Ishikawa (cell line): ENCODE data around the gene C4orf50.

Experiments used
- CEBPB ChIP-seq: IDR thresholded peaks from 2 replicates; pipeline ENCODE4 v1.6.1; 2012
- CREB1 ChIP-seq: IDR thresholded peaks from 2 replicates; pipeline ENCODE4 v1.6.1; 2012; ENCODE audit warnings: low read depth
- EGR1 ChIP-seq: IDR thresholded peaks from 2 replicates; pipeline ENCODE4 v1.6.1; 2012
- EP300 ChIP-seq: IDR thresholded peaks from 2 replicates; pipeline ENCODE4 v1.6.1; 2012; ENCODE audit warnings: borderline replicate concordance
- FOXM1 ChIP-seq: IDR thresholded peaks from 2 replicates; pipeline ENCODE4 v1.6.1; 2012; ENCODE audit warnings: low read depth, borderline replicate concordance
- MAX ChIP-seq: IDR thresholded peaks from 2 replicates; pipeline ENCODE4 v1.6.1; 2012
- NFIC ChIP-seq: IDR thresholded peaks from 2 replicates; pipeline ENCODE4 v1.6.1; 2012
- RAD21 ChIP-seq: IDR thresholded peaks from 2 replicates; pipeline ENCODE4 v1.6.1; 2012; ENCODE audit warnings: low read depth
- TAF1 ChIP-seq: IDR thresholded peaks from 2 replicates; pipeline ENCODE4 v1.6.1; 2012; ENCODE audit warnings: low read depth, mild to moderate bottlenecking
- TCF12 ChIP-seq: IDR thresholded peaks from 2 replicates; pipeline ENCODE4 v1.6.1; 2012; ENCODE audit warnings: low read depth
- TEAD4 ChIP-seq: IDR thresholded peaks from 2 replicates; pipeline ENCODE4 v1.6.1; 2012
- USF1 ChIP-seq: IDR thresholded peaks from 2 replicates; pipeline ENCODE4 v1.6.1; 2012
- YY1 ChIP-seq: IDR thresholded peaks from 2 replicates; pipeline ENCODE4 v1.6.1; 2012; ENCODE audit warnings: low read depth
- ZBTB7A ChIP-seq: IDR thresholded peaks from 2 replicates; pipeline ENCODE4 v1.6.1; 2012; ENCODE audit warnings: low read depth
- TF ChIP-seq, protein P1 (sequence below): IDR thresholded peaks from 2 replicates; pipeline ENCODE4 v1.6.1; 2012; ENCODE audit warnings: low read depth, mild to moderate bottlenecking

C4orf50 gene

GRCh38 chr4:5912614-5913019, 105.6 kb downstream of the C4orf50 start:
- TF ChIP-seq ZBTB7A: no peak
- TF ChIP-seq EP300: no peak
- no peak for TF ChIP-seq RAD21
- TF ChIP-seq EGR1: no peak
- no peak for TF ChIP-seq CEBPB
- no peak for TF ChIP-seq FOXM1
- TF ChIP-seq TEAD4: no peak
- TF ChIP-seq MAX: no peak
- TF ChIP-seq TCF12: no peak
- TF ChIP-seq CREB1: no peak
- TF ChIP-seq NFIC: no peak
- no peak for TF ChIP-seq TAF1
- no peak for TF ChIP-seq YY1
- no peak for TF ChIP-seq USF1
- TF ChIP-seq, protein P1, sequence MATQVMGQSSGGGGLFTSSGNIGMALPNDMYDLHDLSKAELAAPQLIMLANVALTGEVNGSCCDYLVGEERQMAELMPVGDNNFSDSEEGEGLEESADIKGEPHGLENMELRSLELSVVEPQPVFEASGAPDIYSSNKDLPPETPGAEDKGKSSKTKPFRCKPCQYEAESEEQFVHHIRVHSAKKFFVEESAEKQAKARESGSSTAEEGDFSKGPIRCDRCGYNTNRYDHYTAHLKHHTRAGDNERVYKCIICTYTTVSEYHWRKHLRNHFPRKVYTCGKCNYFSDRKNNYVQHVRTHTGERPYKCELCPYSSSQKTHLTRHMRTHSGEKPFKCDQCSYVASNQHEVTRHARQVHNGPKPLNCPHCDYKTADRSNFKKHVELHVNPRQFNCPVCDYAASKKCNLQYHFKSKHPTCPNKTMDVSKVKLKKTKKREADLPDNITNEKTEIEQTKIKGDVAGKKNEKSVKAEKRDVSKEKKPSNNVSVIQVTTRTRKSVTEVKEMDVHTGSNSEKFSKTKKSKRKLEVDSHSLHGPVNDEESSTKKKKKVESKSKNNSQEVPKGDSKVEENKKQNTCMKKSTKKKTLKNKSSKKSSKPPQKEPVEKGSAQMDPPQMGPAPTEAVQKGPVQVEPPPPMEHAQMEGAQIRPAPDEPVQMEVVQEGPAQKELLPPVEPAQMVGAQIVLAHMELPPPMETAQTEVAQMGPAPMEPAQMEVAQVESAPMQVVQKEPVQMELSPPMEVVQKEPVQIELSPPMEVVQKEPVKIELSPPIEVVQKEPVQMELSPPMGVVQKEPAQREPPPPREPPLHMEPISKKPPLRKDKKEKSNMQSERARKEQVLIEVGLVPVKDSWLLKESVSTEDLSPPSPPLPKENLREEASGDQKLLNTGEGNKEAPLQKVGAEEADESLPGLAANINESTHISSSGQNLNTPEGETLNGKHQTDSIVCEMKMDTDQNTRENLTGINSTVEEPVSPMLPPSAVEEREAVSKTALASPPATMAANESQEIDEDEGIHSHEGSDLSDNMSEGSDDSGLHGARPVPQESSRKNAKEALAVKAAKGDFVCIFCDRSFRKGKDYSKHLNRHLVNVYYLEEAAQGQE: no peak

DNA sequence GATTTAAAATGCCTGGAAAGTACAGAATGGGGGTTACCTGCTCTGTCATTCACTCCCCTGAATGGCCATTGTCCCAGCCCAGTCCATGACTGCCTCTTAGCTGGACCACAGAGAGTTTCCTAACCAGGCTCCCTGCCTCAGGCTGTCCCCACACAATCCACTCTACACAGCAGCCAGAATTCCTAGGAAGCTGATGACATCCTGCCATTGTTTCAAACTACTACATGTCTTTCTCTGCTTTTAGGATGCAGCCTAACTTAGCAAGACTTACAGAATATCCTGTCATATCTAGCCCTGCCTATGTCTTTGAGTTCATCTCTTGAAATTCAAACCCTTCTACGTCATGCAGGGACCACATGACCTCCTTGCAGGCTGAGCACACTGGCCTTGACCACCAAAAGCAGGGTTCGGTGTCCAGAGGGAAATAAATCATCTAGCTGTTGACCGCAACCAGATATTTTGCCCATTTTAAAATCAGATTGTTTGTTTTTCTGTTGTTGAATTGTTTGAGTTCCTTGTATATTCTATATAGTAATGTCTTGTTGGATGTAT, 109.3 kb downstream of the C4orf50 start:
- TF ChIP-seq CEBPB: no peak
- TF ChIP-seq YY1: no peak
- no peak for TF ChIP-seq ZBTB7A

DNA sequence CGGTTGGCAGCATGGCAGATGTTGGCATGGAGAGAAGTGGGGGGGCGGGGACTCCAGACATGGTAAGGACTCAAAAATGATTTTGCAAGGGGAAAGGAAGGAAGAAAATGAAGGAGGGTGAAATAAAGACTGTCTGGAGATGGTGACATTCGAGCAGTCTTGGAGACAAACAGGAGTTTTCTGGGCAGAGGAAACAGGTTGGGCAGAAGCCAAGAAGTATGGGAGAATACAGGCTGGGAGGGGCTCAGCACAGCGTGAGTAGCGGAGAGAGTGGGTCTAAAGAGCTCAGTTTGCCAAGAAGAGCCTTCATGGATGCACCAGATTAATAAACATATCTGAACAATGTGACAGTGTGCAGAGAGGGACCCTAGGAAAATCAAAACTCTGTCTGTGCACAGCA, 112.0 kb downstream of the C4orf50 start:
- TF ChIP-seq CEBPB: no peak
- TF ChIP-seq, protein P1: no peak
- TF ChIP-seq MAX: no peak
- TF ChIP-seq EGR1: no peak
- TF ChIP-seq NFIC: no peak
- no peak for TF ChIP-seq TCF12
- no peak for TF ChIP-seq FOXM1

DNA sequence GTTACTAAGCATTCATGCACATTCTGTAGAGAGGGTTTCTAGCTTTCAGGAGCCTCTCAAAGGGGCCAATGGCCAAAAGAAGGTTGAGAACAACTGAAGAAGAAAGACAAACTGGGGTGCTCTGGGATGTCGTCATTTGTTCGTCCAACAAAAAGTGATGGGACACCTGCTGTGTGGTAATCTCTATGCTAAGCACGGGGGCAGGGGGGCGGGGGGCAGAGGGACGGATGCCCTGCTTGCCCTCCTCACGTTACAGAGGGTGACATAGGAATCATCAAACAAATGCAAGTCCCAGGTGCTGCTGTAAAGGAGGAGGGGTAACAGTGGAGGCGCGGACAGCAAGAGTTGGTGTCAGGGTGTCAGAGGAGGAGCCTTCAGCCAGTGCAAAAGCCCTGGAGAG, 112.5 kb downstream of the C4orf50 start:
- TF ChIP-seq EGR1 (no peak), MAX (no peak), CREB1 (no peak), CEBPB (no peak), USF1 (no peak), ZBTB7A (no peak), NFIC (no peak), TAF1 (no peak), TCF12 (no peak), RAD21 (no peak)
- TF ChIP-seq, protein P1: no peak

DNA sequence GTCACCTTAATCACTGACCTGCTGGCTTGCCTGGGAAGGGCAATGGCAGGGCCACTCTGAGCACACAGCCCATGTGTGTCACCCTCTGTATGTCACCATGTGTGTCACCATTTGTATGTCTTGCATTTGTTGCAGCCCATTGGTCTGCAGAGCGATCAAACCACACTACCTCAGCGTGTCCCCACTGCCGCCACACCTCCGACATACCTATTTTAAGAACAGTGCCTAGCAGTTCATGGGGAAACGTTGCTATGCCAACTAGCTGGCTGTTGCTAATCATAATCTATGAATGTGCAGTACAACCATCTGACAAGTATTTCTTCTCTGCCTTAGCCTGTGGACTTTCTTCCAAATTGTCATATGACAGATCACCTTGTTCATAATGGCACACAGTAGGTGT, 117.4 kb downstream of the C4orf50 start:
- TF ChIP-seq TAF1 (no peak), EP300 (no peak), TEAD4 (no peak), EGR1 (no peak), FOXM1 (no peak), USF1 (no peak), RAD21 (no peak), NFIC (no peak), TCF12 (no peak), YY1 (no peak), CREB1 (no peak), CEBPB (no peak)
- TF ChIP-seq, protein P1: no peak
